H1 (cell line): ENCODE results near the gene MRPL28. TPM values are rescaled to one million over a fixed set of nuclear protein-coding genes. Genes with fewer than 3 reads are reported as not detected.

Source experiments
- CTCF ChIA-PET: fragments of 300-600 bp; sonication (Branson Sonifier 250); formaldehyde crosslinking; loops from one replicate; lab custom pipeline; 2021; ENCODE audit not compliant: partially characterized antibody; lab: Charles Lee
- POLR2A ChIA-PET: fragments of 300-600 bp; sonication (Branson Sonifier 250); formaldehyde crosslinking; loops from one replicate; lab custom pipeline; 2021; ENCODE audit warnings: inconsistent platforms; ENCODE audit not compliant: partially characterized antibody; lab: Charles Lee
- DNase-seq, 2 experiments: peaks; one replicate each; pipeline versions ENCODE4 v3.0.0 to v3.0.0-alpha.2; 2010 to 2022; ENCODE audit warnings: low spot score in 2 of 2, low read depth in 1 of 2, mixed read lengths in 1 of 2
- FAIRE-seq: peaks from 2 replicates; lab custom pipeline; 2011; peaks lifted over from hg19 to GRCh38; lab: Jason Lieb, UNC
- H2AFZ ChIP-seq: 2 replicates; pipeline ENCODE4 v1.8.1; 2012; ENCODE audit warnings: low read length, inconsistent platforms
- H2AK5ac ChIP-seq: 2 replicates; pipeline ENCODE4 v1.6.1; 2013; ENCODE audit warnings: low read depth, low read length
- H2BK120ac ChIP-seq: replicated peaks from 2 replicates; pipeline ENCODE3; 2013; ENCODE audit warnings: low read depth, low read length, inconsistent platforms
- H2BK12ac ChIP-seq: 2 replicates; pipeline ENCODE4 v1.6.1; 2013; ENCODE audit warnings: low read depth, low read length
- H2BK15ac ChIP-seq: 2 replicates; pipeline ENCODE4 v1.6.1; 2013; ENCODE audit warnings: low read length
- H2BK20ac ChIP-seq: 2 replicates; pipeline ENCODE4 v1.6.1; 2013; ENCODE audit warnings: low read length
- H2BK5ac ChIP-seq: 2 replicates; pipeline ENCODE4 v1.6.1; 2013; ENCODE audit warnings: low read depth, low read length
- H3K14ac ChIP-seq: 2 replicates; pipeline ENCODE4 v1.6.1; 2013; ENCODE audit warnings: inconsistent platforms; ENCODE audit not compliant: insufficient read length
- H3K18ac ChIP-seq: 2 replicates; pipeline ENCODE4 v1.6.1; 2013; ENCODE audit warnings: low read length; ENCODE audit errors: extremely low read depth
- H3K23ac ChIP-seq: 2 replicates; pipeline ENCODE4 v1.6.1; 2013; ENCODE audit warnings: inconsistent platforms; ENCODE audit not compliant: insufficient read length
- H3K23me2 ChIP-seq: 2 replicates; pipeline ENCODE4 v1.6.1; 2013; ENCODE audit warnings: low read depth, low read length
- H3K27ac ChIP-seq: 2 replicates; pipeline ENCODE4 v1.6.1; 2011; ENCODE audit warnings: low read depth, low read length, inconsistent platforms
- H3K27me3 ChIP-seq, 4 experiments: replicated peaks in 1 of 4; 1 replicate in 1 of 4; 2 replicates in 3 of 4; pipeline versions ENCODE4 v1.6.1 to v1.8.1; 2011 to 2013; ENCODE audit warnings: low read length in 3 of 4, mild to moderate bottlenecking in 3 of 4, inconsistent platforms in 2 of 4, mixed read lengths in 2 of 4, moderate library complexity in 1 of 4; ENCODE audit not compliant: control insufficient read depth in 3 of 4, insufficient read depth in 3 of 4; ENCODE audit errors: extremely low read depth in 1 of 4
- H3K36me3 ChIP-seq, 4 experiments: 2 replicates each; pipeline versions ENCODE4 v1.6.1 to v1.8.1; 2011 to 2013; ENCODE audit warnings: mild to moderate bottlenecking in 4 of 4, low read length in 3 of 4, moderate library complexity in 2 of 4, control low read depth in 1 of 4, inconsistent platforms in 1 of 4; ENCODE audit not compliant: insufficient read depth in 4 of 4, control insufficient read depth in 2 of 4
- H3K4ac ChIP-seq: replicated peaks from 2 replicates; pipeline ENCODE3; 2013; ENCODE audit warnings: low read length, low read depth, mixed read lengths, inconsistent platforms; ENCODE audit not compliant: insufficient read length
- H3K4me1 ChIP-seq, 4 experiments: replicated peaks in 1 of 4; 1 replicate in 1 of 4; 2 replicates in 3 of 4; pipeline versions ENCODE4 v1.6.1 to v1.8.1; 2011 to 2013; ENCODE audit warnings: low read length in 3 of 4, inconsistent platforms in 2 of 4, mixed read lengths in 1 of 4; ENCODE audit not compliant: insufficient read depth in 4 of 4, control insufficient read depth in 3 of 4
- H3K4me2 ChIP-seq, 2 experiments: 2 replicates each; pipeline versions ENCODE4 v1.6.1 to v1.8.1; 2011 to 2013; ENCODE audit warnings: low read depth in 2 of 2, low read length in 2 of 2, control low read depth in 1 of 2, inconsistent platforms in 1 of 2, mild to moderate bottlenecking in 1 of 2; ENCODE audit not compliant: insufficient read depth in 1 of 2
- H3K4me3 ChIP-seq, 4 experiments: fragments of 200-600, 300-600 bp in 1 of 4; sonication (generic), shearing (Covaris generic), sonication (Bioruptor Twin) in 1 of 4; 2 replicates each; pipeline versions ENCODE4 v1.5.1 to v1.8.1; 2011 to 2016; ENCODE audit warnings: low read length in 4 of 4, low read depth in 3 of 4, control low read depth in 2 of 4, inconsistent platforms in 2 of 4, mild to moderate bottlenecking in 2 of 4, mixed read lengths in 1 of 4, moderate library complexity in 1 of 4; ENCODE audit not compliant: insufficient read depth in 2 of 4; ENCODE audit errors: extremely low read depth in 1 of 4
- H3K56ac ChIP-seq: replicated peaks from 2 replicates; pipeline ENCODE3; 2013; ENCODE audit warnings: low read depth, mild to moderate bottlenecking, mixed read lengths, low read length, inconsistent platforms; ENCODE audit not compliant: insufficient read length
- H3K79me1 ChIP-seq: 2 replicates; pipeline ENCODE4 v1.6.1; 2013; ENCODE audit warnings: low read depth, low read length, control low read depth
- H3K79me2 ChIP-seq, 2 experiments: 2 replicates each; pipeline versions ENCODE4 v1.6.1 to v1.8.1; 2012 to 2013; ENCODE audit warnings: low read length in 2 of 2, mild to moderate bottlenecking in 2 of 2, inconsistent platforms in 1 of 2; ENCODE audit not compliant: insufficient read depth in 2 of 2, control insufficient read depth in 1 of 2
- H3K9ac ChIP-seq, 4 experiments: replicated peaks in 1 of 4; 1 replicate in 1 of 4; 2 replicates in 3 of 4; pipeline versions ENCODE4 v1.6.1 to v1.8.1; 2011 to 2013; ENCODE audit warnings: low read depth in 3 of 4, low read length in 3 of 4, control low read depth in 2 of 4, mild to moderate bottlenecking in 2 of 4, moderate library complexity in 2 of 4, inconsistent platforms in 1 of 4; ENCODE audit errors: extremely low read depth in 1 of 4
- H3K9me3 ChIP-seq, 2 experiments: 2 replicates each; pipeline versions ENCODE4 v1.6.1 to v1.8.1; 2012 to 2013; ENCODE audit warnings: mild to moderate bottlenecking in 2 of 2, moderate library complexity in 2 of 2, control low read depth in 1 of 2, inconsistent platforms in 1 of 2, low read depth in 1 of 2, low read length in 1 of 2, mixed read lengths in 1 of 2; ENCODE audit not compliant: insufficient read depth in 2 of 2
- H4K20me1 ChIP-seq, 2 experiments: replicated peaks in 1 of 2; 2 replicates each; pipeline versions ENCODE3 to v1.8.1; 2011 to 2013; ENCODE audit warnings: inconsistent platforms in 2 of 2, low read length in 2 of 2, mild to moderate bottlenecking in 1 of 2; ENCODE audit not compliant: insufficient read depth in 2 of 2, control insufficient read depth in 1 of 2
- H4K5ac ChIP-seq: 2 replicates; pipeline ENCODE4 v1.6.1; 2013; ENCODE audit warnings: low read length, low read depth, mixed read lengths, inconsistent platforms; ENCODE audit not compliant: insufficient read length
- H4K8ac ChIP-seq: 2 replicates; pipeline ENCODE4 v1.8.0; 2013; ENCODE audit warnings: mild to moderate bottlenecking, moderate library complexity, low read length, inconsistent platforms; ENCODE audit not compliant: insufficient read depth; ENCODE audit errors: extremely low read depth
- H4K91ac ChIP-seq: replicated peaks from 2 replicates; pipeline ENCODE3; 2013; ENCODE audit warnings: low read length, mixed read lengths, inconsistent platforms; ENCODE audit not compliant: insufficient read length
- EGR1 ChIP-seq: IDR thresholded peaks from 2 replicates; pipeline ENCODE4 v1.6.1; 2011; ENCODE audit warnings: low read depth, low read length, borderline replicate concordance
- PHF8 ChIP-seq: fragments of 200-600 bp; sonication (generic); conservative IDR thresholded peaks from 2 replicates; pipeline ENCODE4 v1.7.1; 2012; ENCODE audit warnings: low read depth, mild to moderate bottlenecking, inconsistent platforms, low read length, moderate library complexity
- RNF2 ChIP-seq: fragments of 200-900, 300-1000 bp; sonication (generic); IDR thresholded peaks from 2 replicates; pipeline ENCODE4 v1.7.1; 2016; ENCODE audit warnings: borderline replicate concordance, low read depth, mild to moderate bottlenecking, antibody characterized with exemption, low read length; ENCODE audit not compliant: poor library complexity, severe bottlenecking; ENCODE audit errors: missing control alignments
- SIX5 ChIP-seq: IDR thresholded peaks from 2 replicates; pipeline ENCODE4 v1.6.1; 2011; ENCODE audit warnings: mild to moderate bottlenecking, low read depth, low read length
- SUZ12 ChIP-seq: fragments of 200-600 bp; sonication (generic); IDR thresholded peaks from 2 replicates; pipeline ENCODE4 v1.6.1; 2012; ENCODE audit warnings: mild to moderate bottlenecking, inconsistent platforms, low read length, moderate library complexity, mixed read lengths
- WGBS, 2 experiments: shearing (Covaris generic) in 1 of 2; methylation state at CpG; one replicate each; pipeline versions ENCODE4 v1.1.6 to v1.1.7; 2013 to 2015; ENCODE audit warnings: low lambda C conversion rate in 2 of 2, mixed read lengths in 2 of 2, inconsistent platforms in 1 of 2, low coverage in 1 of 2, missing lambda C conversion rate in 1 of 2; ENCODE audit not compliant: insufficient replicate concordance in 2 of 2, insufficient coverage in 1 of 2, insufficient read length in 1 of 2; ENCODE audit errors: extremely low coverage in 1 of 2, missing lambda C conversion rate in 1 of 2; 5-methylcytosine and 5-hydroxymethylcytosine counted together
- polyA plus RNA-seq, 7 experiments: library from polyadenylated mRNA; depleted of rRNA in 3 of 7; stranded (reverse) in 5 of 7; unstranded in 2 of 7; fragments of >200 nt in 5 of 7; fragments of 200-250 nt in 2 of 7; gene quantifications; 1 replicate in 5 of 7; 2 replicates in 1 of 7; 4 replicates in 1 of 7; pipeline versions ENCODE4 v1.2.1 to v1.2.3, GENCODE V29; 2011 to 2013; ENCODE audit warnings: missing spikeins in 2 of 7, mixed read lengths in 2 of 7
- total RNA-seq: library from RNA; stranded (reverse); fragmentation: NEBNext Ultra II Directional; extraction: Animal tissue kit (Norgen Biotek cat#: 25700); gene quantifications from 2 replicates; pipeline ENCODE4 v1.2.1, GENCODE V29; 2021
- TF ChIP-seq, protein P1 (sequence below): IDR thresholded peaks from 2 replicates; pipeline ENCODE4 v1.6.1; 2011; ENCODE audit warnings: low read depth, mild to moderate bottlenecking, low read length; ENCODE audit not compliant: insufficient read depth
- TF ChIP-seq, protein P2 (sequence below), 3 experiments: IDR thresholded peaks; 1 replicate in 2 of 3; 2 replicates in 1 of 3; pipeline versions ENCODE4 v1.5.1 to v1.6.1; 2011; ENCODE audit warnings: low read length in 3 of 3, mild to moderate bottlenecking in 3 of 3, inconsistent platforms in 2 of 3, low read depth in 1 of 3, moderate library complexity in 1 of 3; ENCODE audit not compliant: insufficient read depth in 1 of 3; ENCODE audit errors: control extremely low read depth in 1 of 3

MRPL28 gene
- total and polyA plus RNA-seq, 2 of the 8 experiments (the other 6 are each of a cell fraction or from before 2014, with no cell fraction given): 88.9 to 188 TPM

DNA sequence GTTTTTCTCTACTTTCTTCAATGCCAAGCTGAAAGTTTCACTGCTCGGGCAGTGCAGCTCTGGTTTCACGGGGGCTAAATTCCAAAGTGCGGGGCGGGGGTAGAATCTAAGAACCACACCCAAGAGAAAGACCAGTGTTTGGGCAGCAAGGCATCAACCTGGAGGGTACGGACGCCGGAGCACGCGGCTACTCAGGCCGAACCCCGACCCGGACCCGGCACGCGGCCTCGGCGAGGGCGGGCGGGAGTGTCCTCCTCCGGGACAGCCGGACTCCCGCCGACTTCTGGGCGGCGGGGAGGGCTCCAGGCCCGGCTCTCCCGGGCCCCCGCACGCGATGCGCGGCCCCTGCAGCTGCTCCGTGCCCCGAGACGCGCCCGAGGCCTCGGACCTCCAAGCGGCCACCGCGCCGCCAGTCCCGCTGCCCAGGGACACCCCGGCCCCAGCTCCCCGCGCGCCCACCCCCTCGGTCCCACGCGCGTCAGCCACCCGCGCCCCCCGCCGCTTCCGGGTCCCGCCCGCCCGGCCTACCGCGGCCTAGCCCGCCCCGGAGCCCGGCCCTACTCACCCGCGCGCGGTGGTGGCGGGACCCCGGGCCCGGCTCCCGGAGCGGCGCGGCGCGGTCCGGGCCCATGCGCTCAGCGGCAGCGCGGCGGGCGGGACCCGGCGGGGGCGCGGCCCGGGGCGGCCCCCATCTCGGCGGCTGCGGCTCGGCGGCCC, 18.4 kb downstream of the MRPL28 start:
- H4K91ac ChIP-seq: no peak overlapping the region
- no peak overlapping the region for H4K5ac ChIP-seq
- no peak overlapping the region for H2BK120ac ChIP-seq
- DNase-seq: no peak
- no peak overlapping the region for H2AK5ac ChIP-seq
- H3K23ac ChIP-seq: no peak overlapping the region
- 3% methylated on average over 25 of the region's 95 CpGs; no CpG with 5 or more reads in 1 of the 2 experiments for WGBS, 2 experiments
- H2BK20ac ChIP-seq: no peak overlapping the region
- H3K18ac ChIP-seq: no peak overlapping the region
- peaks cover 0 to 4% (median 2%) of the 10 kb centered on the region in 4 experiments; a peak in 4 of 7 replicates for H3K4me1 ChIP-seq
- H3K56ac ChIP-seq: no peak overlapping the region
- H4K8ac ChIP-seq: no peak overlapping the region; the same call in 1 of the 2 replicates
- peaks cover 0 to 3% (median 0%) of the 10 kb centered on the region in 4 experiments; a peak in 1 of 8 replicates for H3K36me3 ChIP-seq
- POLR2A ChIA-PET: interaction anchor here (0.6 to 2.7 kb wide), 11 partner anchors 9 to 1056 kb away, joined by 3 to 12 read pairs (median 3); partner anchors contain the start of genes FAM234A and LUC7L
- no peak overlapping the region for H3K14ac ChIP-seq
- peak overlapping the region; percentile 63 to 89 (median 74) for H3K4me3 ChIP-seq
- no peaks in the 10 kb centered on the region for H3K27me3 ChIP-seq
- no peak for FAIRE-seq
- no peak overlapping the region for H3K4ac ChIP-seq
- no peak overlapping the region for H2AFZ ChIP-seq
- H4K20me1 ChIP-seq: peaks cover 9 to 22% of the 10 kb centered on the region in 2 experiments
- H3K27ac ChIP-seq: no peak overlapping the region
- no peak overlapping the region for H2BK15ac ChIP-seq
- CTCF ChIA-PET: interaction anchor here (0.6 to 2.0 kb wide), 12 partner anchors 10 to 295 kb away, joined by 3 to 9 read pairs (median 4); partner anchors contain the start of gene FAM234A
- H3K23me2 ChIP-seq: peaks cover 7% of the 10 kb centered on the region; the same call in 1 of the 2 replicates
- H3K9ac ChIP-seq: peak overlapping the region; percentile 45 to 95 (median 60); a peak in 6 of 7 replicates
- peaks cover 9 to 46% of the 10 kb centered on the region in 2 experiments; a peak in 3 of 4 replicates for H3K79me2 ChIP-seq
- peak overlapping the region; percentile 88 to 91 for H3K4me2 ChIP-seq
- H2BK5ac ChIP-seq: no peak overlapping the region
- peaks cover 23% of the 10 kb centered on the region for H3K79me1 ChIP-seq
- no peak overlapping the region for H2BK12ac ChIP-seq
- H3K9me3 ChIP-seq: no peaks in the 10 kb centered on the region
- TF ChIP-seq PHF8: no peak; the same call in 1 of the 2 replicates
- TF ChIP-seq SUZ12: no peak
- no peak for TF ChIP-seq SIX5
- no peak for TF ChIP-seq RNF2
- no peak for TF ChIP-seq EGR1
- TF ChIP-seq, protein P1, sequence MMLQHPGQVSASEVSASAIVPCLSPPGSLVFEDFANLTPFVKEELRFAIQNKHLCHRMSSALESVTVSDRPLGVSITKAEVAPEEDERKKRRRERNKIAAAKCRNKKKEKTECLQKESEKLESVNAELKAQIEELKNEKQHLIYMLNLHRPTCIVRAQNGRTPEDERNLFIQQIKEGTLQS: no peak
- TF ChIP-seq, protein P2, sequence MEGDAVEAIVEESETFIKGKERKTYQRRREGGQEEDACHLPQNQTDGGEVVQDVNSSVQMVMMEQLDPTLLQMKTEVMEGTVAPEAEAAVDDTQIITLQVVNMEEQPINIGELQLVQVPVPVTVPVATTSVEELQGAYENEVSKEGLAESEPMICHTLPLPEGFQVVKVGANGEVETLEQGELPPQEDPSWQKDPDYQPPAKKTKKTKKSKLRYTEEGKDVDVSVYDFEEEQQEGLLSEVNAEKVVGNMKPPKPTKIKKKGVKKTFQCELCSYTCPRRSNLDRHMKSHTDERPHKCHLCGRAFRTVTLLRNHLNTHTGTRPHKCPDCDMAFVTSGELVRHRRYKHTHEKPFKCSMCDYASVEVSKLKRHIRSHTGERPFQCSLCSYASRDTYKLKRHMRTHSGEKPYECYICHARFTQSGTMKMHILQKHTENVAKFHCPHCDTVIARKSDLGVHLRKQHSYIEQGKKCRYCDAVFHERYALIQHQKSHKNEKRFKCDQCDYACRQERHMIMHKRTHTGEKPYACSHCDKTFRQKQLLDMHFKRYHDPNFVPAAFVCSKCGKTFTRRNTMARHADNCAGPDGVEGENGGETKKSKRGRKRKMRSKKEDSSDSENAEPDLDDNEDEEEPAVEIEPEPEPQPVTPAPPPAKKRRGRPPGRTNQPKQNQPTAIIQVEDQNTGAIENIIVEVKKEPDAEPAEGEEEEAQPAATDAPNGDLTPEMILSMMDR (IDR thresholded peaks at IDR 0.05; ENCODE audit: control extremely low read depth in 1 of 3, insufficient read depth in 1 of 3, low read depth in 1 of 3, low read length in 3 of 3): no peak
